ENCODE measurements around the gene SORBS2.

The SORBS2 gene

GRCh38 chr4:185669288-185669687 lies 142.7 kb downstream of the SORBS2 start:
- H3K36me3 ChIP-seq (ENCODE audit: control insufficient read depth, insufficient read depth, low read length) = no peaks in the 10 kb centered on the region
- no peak for DNase-seq
- H3K4me3 ChIP-seq (ENCODE audit: insufficient read depth, low read depth, low read length, poor library complexity, severe bottlenecking) = no peak overlapping the region
- no peaks in the 10 kb centered on the region for H3K9me3 ChIP-seq (ENCODE audit: control insufficient read depth, low read length)
- H3K27me3 ChIP-seq (replicated peaks; ENCODE audit: control insufficient read depth, insufficient read depth, low read length, poor library complexity, severe bottlenecking) = no peaks in the 10 kb centered on the region
- no peak overlapping the region for H3K27ac ChIP-seq (ENCODE audit: insufficient read depth, low read length, poor library complexity, severe bottlenecking)
- H3K4me1 ChIP-seq (ENCODE audit: control insufficient read depth, insufficient read depth, low read length, poor library complexity, severe bottlenecking) = no peaks in the 10 kb centered on the region

GRCh38 chr4:185666156-185666555 lies 145.8 kb downstream of the SORBS2 start:
- Histone ChIP-seq H3K27ac (ENCODE audit: insufficient read depth, low read length, poor library complexity, severe bottlenecking) (no peak overlapping the region), H3K4me3 (ENCODE audit: insufficient read depth, low read depth, low read length, poor library complexity, severe bottlenecking) (no peak overlapping the region), H3K36me3 (ENCODE audit: control insufficient read depth, insufficient read depth, low read length) (no peaks in the 10 kb centered on the region), H3K4me1 (ENCODE audit: control insufficient read depth, insufficient read depth, low read length, poor library complexity, severe bottlenecking) (no peaks in the 10 kb centered on the region), H3K9me3 (ENCODE audit: control insufficient read depth, low read length) (no peaks in the 10 kb centered on the region), H3K27me3 (replicated peaks; ENCODE audit: control insufficient read depth, insufficient read depth, low read length, poor library complexity, severe bottlenecking) (no peaks in the 10 kb centered on the region)
- DNase-seq = no peak

GRCh38 chr4:185665655-185666054 lies 146.3 kb downstream of the SORBS2 start:
- H3K4me3 ChIP-seq (ENCODE audit: insufficient read depth, low read depth, low read length, poor library complexity, severe bottlenecking) = no peak overlapping the region
- no peak for DNase-seq

GRCh38 chr4:185664481-185664880 lies 147.5 kb downstream of the SORBS2 start:
- no peak for DNase-seq
- Histone ChIP-seq H3K9me3 (ENCODE audit: control insufficient read depth, low read length) (no peaks in the 10 kb centered on the region), H3K36me3 (ENCODE audit: control insufficient read depth, insufficient read depth, low read length) (no peaks in the 10 kb centered on the region), H3K27me3 (replicated peaks; ENCODE audit: control insufficient read depth, insufficient read depth, low read length, poor library complexity, severe bottlenecking) (no peaks in the 10 kb centered on the region), H3K4me1 (ENCODE audit: control insufficient read depth, insufficient read depth, low read length, poor library complexity, severe bottlenecking) (no peaks in the 10 kb centered on the region), H3K4me3 (ENCODE audit: insufficient read depth, low read depth, low read length, poor library complexity, severe bottlenecking) (no peak overlapping the region), H3K27ac (ENCODE audit: insufficient read depth, low read length, poor library complexity, severe bottlenecking) (no peak overlapping the region)

More at GRCh38 chr4:185665655-185666054, 146.3 kb downstream of the SORBS2 start:
- H3K27me3 ChIP-seq (replicated peaks; ENCODE audit: control insufficient read depth, insufficient read depth, low read length, poor library complexity, severe bottlenecking) = no peaks in the 10 kb centered on the region
- H3K27ac ChIP-seq (ENCODE audit: insufficient read depth, low read length, poor library complexity, severe bottlenecking) = no peak overlapping the region
- H3K4me1 ChIP-seq (ENCODE audit: control insufficient read depth, insufficient read depth, low read length, poor library complexity, severe bottlenecking) = no peaks in the 10 kb centered on the region
- H3K9me3 ChIP-seq (ENCODE audit: control insufficient read depth, low read length) = no peaks in the 10 kb centered on the region
- H3K36me3 ChIP-seq (ENCODE audit: control insufficient read depth, insufficient read depth, low read length) = no peaks in the 10 kb centered on the region

GRCh38 chr4:185662030-185662778 lies 149.8 kb downstream of the SORBS2 start:
- H3K27ac ChIP-seq (ENCODE audit: insufficient read depth, low read length, poor library complexity, severe bottlenecking) = no peak overlapping the region
- no peak overlapping the region for H3K4me3 ChIP-seq (ENCODE audit: insufficient read depth, low read depth, low read length, poor library complexity, severe bottlenecking)
- no peaks in the 10 kb centered on the region for H3K4me1 ChIP-seq (ENCODE audit: control insufficient read depth, insufficient read depth, low read length, poor library complexity, severe bottlenecking)
- no peak for DNase-seq
- no peaks in the 10 kb centered on the region for H3K36me3 ChIP-seq (ENCODE audit: control insufficient read depth, insufficient read depth, low read length)
- no peaks in the 10 kb centered on the region for H3K9me3 ChIP-seq (ENCODE audit: control insufficient read depth, low read length)
- H3K27me3 ChIP-seq (replicated peaks; ENCODE audit: control insufficient read depth, insufficient read depth, low read length, poor library complexity, severe bottlenecking) = no peaks in the 10 kb centered on the region

- H3K9me3 ChIP-seq (ENCODE audit: control insufficient read depth, low read length) = no peaks in the 10 kb centered on the region
- no peaks in the 10 kb centered on the region for H3K4me1 ChIP-seq (ENCODE audit: control insufficient read depth, insufficient read depth, low read length, poor library complexity, severe bottlenecking)
- H3K27ac ChIP-seq (ENCODE audit: insufficient read depth, low read length, poor library complexity, severe bottlenecking) = no peak overlapping the region
- no peak overlapping the region for H3K4me3 ChIP-seq (ENCODE audit: insufficient read depth, low read depth, low read length, poor library complexity, severe bottlenecking)
- DNase-seq = no peak
- H3K27me3 ChIP-seq (replicated peaks; ENCODE audit: control insufficient read depth, insufficient read depth, low read length, poor library complexity, severe bottlenecking) = no peaks in the 10 kb centered on the region
- no peaks in the 10 kb centered on the region for H3K36me3 ChIP-seq (ENCODE audit: control insufficient read depth, insufficient read depth, low read length)
Measured at GRCh38 chr4:185660340-185660739, 151.7 kb downstream of the SORBS2 start.

GRCh38 chr4:185657699-185658098 lies 154.3 kb downstream of the SORBS2 start:
- Histone ChIP-seq H3K4me1 (ENCODE audit: control insufficient read depth, insufficient read depth, low read length, poor library complexity, severe bottlenecking) (no peaks in the 10 kb centered on the region), H3K9me3 (ENCODE audit: control insufficient read depth, low read length) (no peaks in the 10 kb centered on the region), H3K27me3 (replicated peaks; ENCODE audit: control insufficient read depth, insufficient read depth, low read length, poor library complexity, severe bottlenecking) (no peaks in the 10 kb centered on the region), H3K36me3 (ENCODE audit: control insufficient read depth, insufficient read depth, low read length) (no peaks in the 10 kb centered on the region), H3K27ac (ENCODE audit: insufficient read depth, low read length, poor library complexity, severe bottlenecking) (no peak overlapping the region), H3K4me3 (ENCODE audit: insufficient read depth, low read depth, low read length, poor library complexity, severe bottlenecking) (no peak overlapping the region)
- DNase-seq = no peak

GRCh38 chr4:185657183-185657582 lies 154.8 kb downstream of the SORBS2 start:
- H3K36me3 ChIP-seq (ENCODE audit: control insufficient read depth, insufficient read depth, low read length) = no peaks in the 10 kb centered on the region
- no peaks in the 10 kb centered on the region for H3K27me3 ChIP-seq (replicated peaks; ENCODE audit: control insufficient read depth, insufficient read depth, low read length, poor library complexity, severe bottlenecking)
- H3K4me1 ChIP-seq (ENCODE audit: control insufficient read depth, insufficient read depth, low read length, poor library complexity, severe bottlenecking) = no peaks in the 10 kb centered on the region
- H3K9me3 ChIP-seq (ENCODE audit: control insufficient read depth, low read length) = no peaks in the 10 kb centered on the region
- H3K4me3 ChIP-seq (ENCODE audit: insufficient read depth, low read depth, low read length, poor library complexity, severe bottlenecking) = no peak overlapping the region
- H3K27ac ChIP-seq (ENCODE audit: insufficient read depth, low read length, poor library complexity, severe bottlenecking) = no peak overlapping the region
- DNase-seq = no peak

- Histone ChIP-seq H3K36me3 (ENCODE audit: control insufficient read depth, insufficient read depth, low read length) (no peaks in the 10 kb centered on the region), H3K27me3 (replicated peaks; ENCODE audit: control insufficient read depth, insufficient read depth, low read length, poor library complexity, severe bottlenecking) (no peaks in the 10 kb centered on the region), H3K4me3 (ENCODE audit: insufficient read depth, low read depth, low read length, poor library complexity, severe bottlenecking) (no peak overlapping the region), H3K4me1 (ENCODE audit: control insufficient read depth, insufficient read depth, low read length, poor library complexity, severe bottlenecking) (no peaks in the 10 kb centered on the region), H3K9me3 (ENCODE audit: control insufficient read depth, low read length) (no peaks in the 10 kb centered on the region), H3K27ac (ENCODE audit: insufficient read depth, low read length, poor library complexity, severe bottlenecking) (no peak overlapping the region)
- no peak for DNase-seq
Measured at GRCh38 chr4:185656467-185656931, 155.5 kb downstream of the SORBS2 start.

GRCh38 chr4:185654965-185655554 lies 156.9 kb downstream of the SORBS2 start:
- no peaks in the 10 kb centered on the region for H3K4me1 ChIP-seq (ENCODE audit: control insufficient read depth, insufficient read depth, low read length, poor library complexity, severe bottlenecking)
- DNase-seq = no peak
- H3K4me3 ChIP-seq (ENCODE audit: insufficient read depth, low read depth, low read length, poor library complexity, severe bottlenecking) = no peak overlapping the region
- no peaks in the 10 kb centered on the region for H3K36me3 ChIP-seq (ENCODE audit: control insufficient read depth, insufficient read depth, low read length)
- no peak overlapping the region for H3K27ac ChIP-seq (ENCODE audit: insufficient read depth, low read length, poor library complexity, severe bottlenecking)
- H3K27me3 ChIP-seq (replicated peaks; ENCODE audit: control insufficient read depth, insufficient read depth, low read length, poor library complexity, severe bottlenecking) = no peaks in the 10 kb centered on the region
- no peaks in the 10 kb centered on the region for H3K9me3 ChIP-seq (ENCODE audit: control insufficient read depth, low read length)
